ENCODE results near the gene CORO7.

GRCh38 chr16:4454623-4455022, 38.2 kb upstream of the CORO7 start:
- TF ChIP-seq POLR2AphosphoS5 (IDR thresholded peaks at IDR 0.05) (no peak), CTCF (IDR thresholded peaks at IDR 0.05) (no peak), EP300 (IDR thresholded peaks at IDR 0.05) (no peak)

Measured in gastroesophageal sphincter (tissue), 3 donors.